ENCODE data around the gene AGPAT3. TPM values are rescaled to one million over a fixed set of nuclear protein-coding genes. Genes with fewer than 3 reads are reported as not detected.
"Not testable (repeated sequence)": the region's sequence is repeated elsewhere in the genome, so short reads cannot be mapped to it uniquely, and the experiment has no call there.

The AGPAT3 gene
- total and polyA plus RNA-seq, 10 of the 15 experiments (the other 5 are each of a cell fraction or from before 2014, with no cell fraction given): 1.2 to 110 (median 30.8) TPM

DNA sequence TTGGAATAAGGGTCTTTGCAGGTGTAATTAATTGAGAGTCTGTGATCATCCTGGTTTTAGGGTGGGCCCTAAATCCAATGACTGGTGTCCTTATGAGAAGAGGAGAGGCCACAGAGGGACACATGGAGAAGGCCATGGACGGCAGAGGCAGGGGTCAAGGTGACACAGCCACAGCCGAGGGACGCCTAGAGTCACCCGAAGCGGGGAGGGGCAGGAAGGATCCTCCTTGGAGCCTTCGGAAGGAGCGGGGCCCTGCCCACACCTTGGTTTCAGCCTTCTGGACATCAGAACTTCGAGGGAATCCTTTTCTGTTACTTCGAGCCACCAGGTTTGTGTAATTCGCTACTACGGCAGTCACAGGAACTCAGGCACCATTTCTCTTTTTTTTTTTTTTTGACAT, 44.6 kb upstream of the AGPAT3 start:
- H3K36me3 ChIP-seq (ENCODE audit: control insufficient read depth in 2 of 2, insufficient read depth in 2 of 2, low read length in 1 of 2): no peaks in the 10 kb centered on the region
- no peak overlapping the region for H3K4me2 ChIP-seq (ENCODE audit: control insufficient read depth, insufficient read depth)
- TF ChIP-seq SREBF1 (IDR thresholded peaks at IDR 0.05; ENCODE audit: low read length) (no peak), IKZF1 (conservative IDR thresholded peaks at IDR 0.05) (no peak), NFIC (IDR thresholded peaks at IDR 0.05; ENCODE audit: low read depth, low read length) (no peak), CBFB (IDR thresholded peaks at IDR 0.05; ENCODE audit: low read depth) (no peak), ATF3 (IDR thresholded peaks at IDR 0.05; ENCODE audit: borderline replicate concordance, extremely low read depth, low read depth, low read length) (no peak), EED (IDR thresholded peaks at IDR 0.05; ENCODE audit: low read depth) (no peak), ASH2L (IDR thresholded peaks at IDR 0.05; ENCODE audit: borderline replicate concordance, low read depth) (no peak), ATF7 (IDR thresholded peaks at IDR 0.05; ENCODE audit: low read depth) (no peak)
- TF ChIP-seq, protein P1, sequence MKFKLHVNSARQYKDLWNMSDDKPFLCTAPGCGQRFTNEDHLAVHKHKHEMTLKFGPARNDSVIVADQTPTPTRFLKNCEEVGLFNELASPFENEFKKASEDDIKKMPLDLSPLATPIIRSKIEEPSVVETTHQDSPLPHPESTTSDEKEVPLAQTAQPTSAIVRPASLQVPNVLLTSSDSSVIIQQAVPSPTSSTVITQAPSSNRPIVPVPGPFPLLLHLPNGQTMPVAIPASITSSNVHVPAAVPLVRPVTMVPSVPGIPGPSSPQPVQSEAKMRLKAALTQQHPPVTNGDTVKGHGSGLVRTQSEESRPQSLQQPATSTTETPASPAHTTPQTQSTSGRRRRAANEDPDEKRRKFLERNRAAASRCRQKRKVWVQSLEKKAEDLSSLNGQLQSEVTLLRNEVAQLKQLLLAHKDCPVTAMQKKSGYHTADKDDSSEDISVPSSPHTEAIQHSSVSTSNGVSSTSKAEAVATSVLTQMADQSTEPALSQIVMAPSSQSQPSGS (IDR thresholded peaks at IDR 0.05; ENCODE audit: low read length): no peak
- ATAC-seq (no peak), DNase-seq (ENCODE audit: low read depth, low spot score) (no peak), FAIRE-seq (no peak)
- ChIA-PET RAD21 (ENCODE audit: unreplicated experiment) (no interaction called here), POLR2A (no interaction called here), SMC1A (ENCODE audit: uncharacterized antibody, unreplicated experiment) (no interaction called here), CTCF (no interaction called here)
- intact Hi-C loops (cut with micrococcal nuclease; ENCODE audit: unreplicated experiment) (no loop called here), in situ Hi-C loops (cut with MboI) (no loop called here)
- BruUV-seq (replicated peaks): no TSS peak
- peaks cover 6% of the 10 kb centered on the region for H3K4me1 ChIP-seq (ENCODE audit: control insufficient read depth, insufficient read depth, low read length)
- no peak overlapping the region for H3K4me3 ChIP-seq
- no peaks in the 10 kb centered on the region; the same call in 2 of the 3 replicates for H3K9me3 ChIP-seq (replicated peaks; ENCODE audit: control insufficient read depth, insufficient read depth, low read length)
- 60% methylated on average over 11 of the region's 11 CpGs for WGBS (ENCODE audit: insufficient coverage, insufficient replicate concordance, low lambda C conversion rate, missing lambda C conversion rate)
- no peaks in the 10 kb centered on the region for H3K79me2 ChIP-seq (ENCODE audit: control insufficient read depth, insufficient read depth, low read length)
- H2AFZ ChIP-seq (ENCODE audit: control insufficient read depth, low read depth, low read length): no peak overlapping the region
- no peak overlapping the region for H3K27ac ChIP-seq (ENCODE audit: control insufficient read depth, insufficient read depth)
- H3K9ac ChIP-seq (ENCODE audit: control insufficient read depth, insufficient read depth, low read length): no peak overlapping the region
- H4K20me1 ChIP-seq (ENCODE audit: control insufficient read depth, insufficient read depth): no peaks in the 10 kb centered on the region
- no peaks in the 10 kb centered on the region for H3K27me3 ChIP-seq (replicated peaks in 1 of 2; ENCODE audit: control insufficient read depth in 2 of 2, insufficient read depth in 2 of 2, low read length in 1 of 2)

GRCh38 chr21:43822166-43822565, 42.9 kb upstream of the AGPAT3 start:
- H3K79me2 ChIP-seq (ENCODE audit: control insufficient read depth, insufficient read depth, low read length); H3K27me3 ChIP-seq (replicated peaks in 1 of 2; ENCODE audit: control insufficient read depth in 2 of 2, insufficient read depth in 2 of 2, low read length in 1 of 2); H4K20me1 ChIP-seq (ENCODE audit: control insufficient read depth, insufficient read depth); POLR2A ChIA-PET; RAD21 ChIA-PET (ENCODE audit: unreplicated experiment); H3K4me2 ChIP-seq (ENCODE audit: control insufficient read depth, insufficient read depth); intact Hi-C loops (cut with micrococcal nuclease; ENCODE audit: unreplicated experiment); H3K9ac ChIP-seq (ENCODE audit: control insufficient read depth, insufficient read depth, low read length); H3K9me3 ChIP-seq (replicated peaks; ENCODE audit: control insufficient read depth, insufficient read depth, low read length); BruUV-seq (replicated peaks); DNase-seq (ENCODE audit: low read depth, low spot score); in situ Hi-C loops (cut with MboI); SMC1A ChIA-PET (ENCODE audit: uncharacterized antibody, unreplicated experiment); H3K27ac ChIP-seq (ENCODE audit: control insufficient read depth, insufficient read depth); H3K36me3 ChIP-seq (ENCODE audit: control insufficient read depth in 2 of 2, insufficient read depth in 2 of 2, low read length in 1 of 2); H3K4me3 ChIP-seq; FAIRE-seq; H2AFZ ChIP-seq (ENCODE audit: control insufficient read depth, low read depth, low read length); ATAC-seq; CTCF ChIA-PET; H3K4me1 ChIP-seq (ENCODE audit: control insufficient read depth, insufficient read depth, low read length): not testable (repeated sequence)
- WGBS (ENCODE audit: insufficient coverage, insufficient replicate concordance, low lambda C conversion rate, missing lambda C conversion rate): 80% methylated on average over 23 of the region's 25 CpGs

DNA sequence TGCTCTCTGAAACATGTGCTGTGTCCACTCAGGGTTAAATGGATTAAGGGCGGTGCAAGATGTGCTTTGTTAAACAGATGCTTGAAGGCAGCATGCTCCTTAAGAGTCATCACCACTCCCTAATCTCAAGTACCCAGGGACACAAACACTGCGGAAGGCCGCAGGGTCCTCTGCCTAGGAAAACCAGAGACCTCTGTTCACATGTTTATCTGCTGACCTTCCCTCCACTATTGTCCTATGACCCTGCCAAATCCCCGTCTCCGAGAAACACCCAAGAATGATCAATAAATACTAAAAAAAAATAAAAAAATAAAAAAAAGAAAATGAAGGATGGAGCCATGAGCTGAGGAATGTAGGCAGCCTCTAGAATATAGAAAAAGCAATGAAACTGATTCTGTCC, 42.3 kb upstream of the AGPAT3 start:
- H3K27me3 ChIP-seq (replicated peaks in 1 of 2; ENCODE audit: control insufficient read depth in 2 of 2, insufficient read depth in 2 of 2, low read length in 1 of 2); in situ Hi-C loops (cut with MboI); POLR2A ChIA-PET; H4K20me1 ChIP-seq (ENCODE audit: control insufficient read depth, insufficient read depth); H3K9ac ChIP-seq (ENCODE audit: control insufficient read depth, insufficient read depth, low read length); H3K4me3 ChIP-seq; DNase-seq (ENCODE audit: low read depth, low spot score); H2AFZ ChIP-seq (ENCODE audit: control insufficient read depth, low read depth, low read length); H3K4me1 ChIP-seq (ENCODE audit: control insufficient read depth, insufficient read depth, low read length); FAIRE-seq; RAD21 ChIA-PET (ENCODE audit: unreplicated experiment); H3K27ac ChIP-seq (ENCODE audit: control insufficient read depth, insufficient read depth); H3K79me2 ChIP-seq (ENCODE audit: control insufficient read depth, insufficient read depth, low read length); H3K9me3 ChIP-seq (replicated peaks; ENCODE audit: control insufficient read depth, insufficient read depth, low read length); SMC1A ChIA-PET (ENCODE audit: uncharacterized antibody, unreplicated experiment); BruUV-seq (replicated peaks); ATAC-seq; H3K4me2 ChIP-seq (ENCODE audit: control insufficient read depth, insufficient read depth); CTCF ChIA-PET; intact Hi-C loops (cut with micrococcal nuclease; ENCODE audit: unreplicated experiment); H3K36me3 ChIP-seq (ENCODE audit: control insufficient read depth in 2 of 2, insufficient read depth in 2 of 2, low read length in 1 of 2): not testable (repeated sequence)
- 13% methylated on average over 2 of the region's 5 CpGs for WGBS (ENCODE audit: insufficient coverage, insufficient replicate concordance, low lambda C conversion rate, missing lambda C conversion rate)
